Measurements from ENCODE around the gene MBP.

DNA sequence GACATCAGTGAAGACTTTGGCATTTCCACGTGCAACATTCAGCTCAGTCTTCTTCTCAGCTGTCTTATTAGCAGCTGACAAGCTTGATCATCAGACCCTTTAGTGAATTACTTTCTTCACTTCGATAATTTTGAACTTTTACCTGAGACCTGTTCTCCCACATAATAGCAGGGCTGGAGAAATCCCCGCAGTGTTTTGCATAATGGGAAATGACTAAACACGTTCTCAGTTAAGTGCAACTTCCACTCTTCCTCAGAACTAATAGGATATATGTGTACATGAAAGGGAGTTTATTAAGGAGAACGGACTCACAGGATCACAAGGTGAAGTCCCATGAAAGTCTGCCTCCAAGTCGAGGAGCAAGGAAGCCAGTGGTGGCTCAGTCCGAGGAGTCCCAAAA, 28.8 kb upstream of the MBP start:
- TF ChIP-seq, protein P1, sequence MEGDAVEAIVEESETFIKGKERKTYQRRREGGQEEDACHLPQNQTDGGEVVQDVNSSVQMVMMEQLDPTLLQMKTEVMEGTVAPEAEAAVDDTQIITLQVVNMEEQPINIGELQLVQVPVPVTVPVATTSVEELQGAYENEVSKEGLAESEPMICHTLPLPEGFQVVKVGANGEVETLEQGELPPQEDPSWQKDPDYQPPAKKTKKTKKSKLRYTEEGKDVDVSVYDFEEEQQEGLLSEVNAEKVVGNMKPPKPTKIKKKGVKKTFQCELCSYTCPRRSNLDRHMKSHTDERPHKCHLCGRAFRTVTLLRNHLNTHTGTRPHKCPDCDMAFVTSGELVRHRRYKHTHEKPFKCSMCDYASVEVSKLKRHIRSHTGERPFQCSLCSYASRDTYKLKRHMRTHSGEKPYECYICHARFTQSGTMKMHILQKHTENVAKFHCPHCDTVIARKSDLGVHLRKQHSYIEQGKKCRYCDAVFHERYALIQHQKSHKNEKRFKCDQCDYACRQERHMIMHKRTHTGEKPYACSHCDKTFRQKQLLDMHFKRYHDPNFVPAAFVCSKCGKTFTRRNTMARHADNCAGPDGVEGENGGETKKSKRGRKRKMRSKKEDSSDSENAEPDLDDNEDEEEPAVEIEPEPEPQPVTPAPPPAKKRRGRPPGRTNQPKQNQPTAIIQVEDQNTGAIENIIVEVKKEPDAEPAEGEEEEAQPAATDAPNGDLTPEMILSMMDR (IDR thresholded peaks at IDR 0.05; ENCODE audit: poor library complexity, severe bottlenecking) = no peak
- TF ChIP-seq, protein P2, sequence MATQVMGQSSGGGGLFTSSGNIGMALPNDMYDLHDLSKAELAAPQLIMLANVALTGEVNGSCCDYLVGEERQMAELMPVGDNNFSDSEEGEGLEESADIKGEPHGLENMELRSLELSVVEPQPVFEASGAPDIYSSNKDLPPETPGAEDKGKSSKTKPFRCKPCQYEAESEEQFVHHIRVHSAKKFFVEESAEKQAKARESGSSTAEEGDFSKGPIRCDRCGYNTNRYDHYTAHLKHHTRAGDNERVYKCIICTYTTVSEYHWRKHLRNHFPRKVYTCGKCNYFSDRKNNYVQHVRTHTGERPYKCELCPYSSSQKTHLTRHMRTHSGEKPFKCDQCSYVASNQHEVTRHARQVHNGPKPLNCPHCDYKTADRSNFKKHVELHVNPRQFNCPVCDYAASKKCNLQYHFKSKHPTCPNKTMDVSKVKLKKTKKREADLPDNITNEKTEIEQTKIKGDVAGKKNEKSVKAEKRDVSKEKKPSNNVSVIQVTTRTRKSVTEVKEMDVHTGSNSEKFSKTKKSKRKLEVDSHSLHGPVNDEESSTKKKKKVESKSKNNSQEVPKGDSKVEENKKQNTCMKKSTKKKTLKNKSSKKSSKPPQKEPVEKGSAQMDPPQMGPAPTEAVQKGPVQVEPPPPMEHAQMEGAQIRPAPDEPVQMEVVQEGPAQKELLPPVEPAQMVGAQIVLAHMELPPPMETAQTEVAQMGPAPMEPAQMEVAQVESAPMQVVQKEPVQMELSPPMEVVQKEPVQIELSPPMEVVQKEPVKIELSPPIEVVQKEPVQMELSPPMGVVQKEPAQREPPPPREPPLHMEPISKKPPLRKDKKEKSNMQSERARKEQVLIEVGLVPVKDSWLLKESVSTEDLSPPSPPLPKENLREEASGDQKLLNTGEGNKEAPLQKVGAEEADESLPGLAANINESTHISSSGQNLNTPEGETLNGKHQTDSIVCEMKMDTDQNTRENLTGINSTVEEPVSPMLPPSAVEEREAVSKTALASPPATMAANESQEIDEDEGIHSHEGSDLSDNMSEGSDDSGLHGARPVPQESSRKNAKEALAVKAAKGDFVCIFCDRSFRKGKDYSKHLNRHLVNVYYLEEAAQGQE (IDR thresholded peaks at IDR 0.05; ENCODE audit: borderline replicate concordance) = no peak
- TF ChIP-seq EP300 (conservative IDR thresholded peaks at IDR 0.05; ENCODE audit: poor library complexity, severe bottlenecking) (no peak), SMC3 (conservative IDR thresholded peaks at IDR 0.05; ENCODE audit: poor library complexity) (no peak)

Measured in neural cell (in vitro differentiated cells).